OCI-LY3 (cell line): ENCODE measurements around the gene TAF3.

Experiments
- H2AFZ ChIP-seq: fragments of 200-600, 300-600 bp; shearing (Covaris generic); 2 replicates; pipeline ENCODE4 v1.6.0; 2014; ENCODE audit warnings: antibody characterized with exemption, low read depth, low read length
- H3K27ac ChIP-seq: fragments of 200-600, 300-600 bp; sonication (generic); 2 replicates; pipeline ENCODE4 v1.5.1; 2014; ENCODE audit warnings: mild to moderate bottlenecking, low read length, moderate library complexity, mixed read lengths
- H3K27me3 ChIP-seq: fragments of 200-600, 300-600 bp; sonication (generic); 2 replicates; pipeline ENCODE4 v1.6.1; 2014; ENCODE audit warnings: low read depth, low read length, mixed read lengths
- H3K36me3 ChIP-seq: fragments of 200-600, 300-600 bp; sonication (generic); replicated peaks from 2 replicates; pipeline ENCODE3; 2014; ENCODE audit warnings: low read depth, low read length, mixed read lengths
- H3K4me1 ChIP-seq: fragments of 300-600, 200-600 bp; sonication (generic); 2 replicates; pipeline ENCODE4 v1.6.1; 2014; ENCODE audit warnings: low read length, mixed read lengths
- H3K4me2 ChIP-seq: fragments of 200-600, 300-600 bp; sonication (generic); 2 replicates; pipeline ENCODE4 v1.6.1; 2014; ENCODE audit warnings: low read length, mixed read lengths
- H3K4me3 ChIP-seq: fragments of 300-600, 200-600 bp; sonication (generic); 2 replicates; pipeline ENCODE4 v1.5.1; 2014; ENCODE audit warnings: antibody characterized with exemption, mild to moderate bottlenecking, low read length, moderate library complexity
- H3K79me2 ChIP-seq: fragments of 300-600, 200-600 bp; shearing (Covaris generic); 2 replicates; pipeline ENCODE4 v1.6.1; 2014; ENCODE audit warnings: mild to moderate bottlenecking, low read length, mixed read lengths
- H3K9ac ChIP-seq: fragments of 300-600, 200-600 bp; shearing (Covaris generic); 2 replicates; pipeline ENCODE4 v1.6.0; 2014; ENCODE audit warnings: mild to moderate bottlenecking, low read length, moderate library complexity
- H3K9me3 ChIP-seq: fragments of 200-600, 300-600 bp; shearing (Covaris generic); 2 replicates; pipeline ENCODE4 v1.6.1; 2014; ENCODE audit warnings: low read length, mixed read lengths; ENCODE audit not compliant: insufficient read depth
- H4K20me1 ChIP-seq: fragments of 200-600, 300-600 bp; sonication (generic); 2 replicates; pipeline ENCODE4 v1.6.1; 2016; ENCODE audit warnings: low read length, mixed read lengths; ENCODE audit not compliant: insufficient read depth
- CTCF ChIP-seq: fragments of 200-600, 300-600 bp; sonication (generic); IDR thresholded peaks from 2 replicates; pipeline ENCODE4 v1.5.1; 2014; ENCODE audit warnings: antibody characterized with exemption, low read length, low read depth
- EZH2phosphoT487 ChIP-seq: fragments of 200-600 bp; shearing (Covaris generic); IDR thresholded peaks from 2 replicates; pipeline ENCODE4 v1.6.1; 2018; ENCODE audit warnings: antibody characterized with exemption, mixed run types, low read depth

The TAF3 gene

DNA sequence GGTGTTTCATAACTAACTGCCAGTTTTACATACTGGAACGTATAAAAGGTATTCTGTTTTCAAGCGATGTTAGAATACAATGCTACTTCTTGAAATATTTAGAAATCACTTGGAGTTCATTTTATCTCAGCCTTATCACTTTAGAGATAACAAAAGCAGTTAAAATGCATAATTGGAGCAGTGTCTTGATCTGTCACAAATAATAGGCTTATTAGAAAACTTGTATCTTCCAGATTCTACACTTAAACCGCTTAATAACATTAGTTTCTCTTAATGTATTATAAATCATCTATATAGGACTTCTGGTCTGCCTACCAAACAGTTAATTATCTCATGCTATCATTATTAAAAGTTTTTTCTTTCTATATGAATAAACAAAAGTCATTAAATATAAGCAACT lies 104.4 kb downstream of the TAF3 start:
- Histone ChIP-seq H3K9ac (no peak overlapping the region), H3K27ac (no peak overlapping the region), H3K4me2 (no peak overlapping the region), H3K27me3 (no peaks in the 10 kb centered on the region), H2AFZ (no peak overlapping the region), H3K4me3 (no peak overlapping the region), H3K9me3 (no peaks in the 10 kb centered on the region), H3K4me1 (peaks cover 15% of the 10 kb centered on the region), H3K36me3 (no peaks in the 10 kb centered on the region), H4K20me1 (no peaks in the 10 kb centered on the region), H3K79me2 (no peaks in the 10 kb centered on the region)
- no peak for TF ChIP-seq EZH2phosphoT487

DNA sequence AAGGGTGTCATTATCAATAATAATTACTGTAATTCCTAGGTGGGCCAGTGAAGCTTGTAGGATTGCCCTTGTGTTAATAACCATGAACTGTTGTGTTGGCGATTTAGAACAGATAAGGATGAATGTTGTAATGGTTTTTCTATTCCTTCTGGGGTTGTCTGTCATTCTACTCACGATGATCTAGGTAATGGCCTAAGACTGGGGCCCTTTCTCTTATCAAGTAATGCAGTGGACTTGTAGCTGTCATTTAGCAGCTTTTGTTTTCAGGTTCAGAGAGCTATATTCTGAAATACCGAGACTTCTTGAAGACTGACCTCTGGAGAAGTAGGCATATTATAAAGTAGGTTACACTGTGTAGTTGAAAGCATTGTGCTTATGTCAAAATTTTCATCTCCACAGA lies 110.2 kb downstream of the TAF3 start:
- TF ChIP-seq EZH2phosphoT487: no peak
- no peak for TF ChIP-seq CTCF
- no peak overlapping the region for H3K27ac ChIP-seq
- no peaks in the 10 kb centered on the region for H3K9me3 ChIP-seq
- no peak overlapping the region for H3K4me2 ChIP-seq
- H2AFZ ChIP-seq: no peak overlapping the region
- no peaks in the 10 kb centered on the region for H3K36me3 ChIP-seq
- peaks cover 15% of the 10 kb centered on the region for H3K4me1 ChIP-seq
- H3K9ac ChIP-seq: no peak overlapping the region
- H3K27me3 ChIP-seq: no peaks in the 10 kb centered on the region
- H4K20me1 ChIP-seq: no peaks in the 10 kb centered on the region
- no peaks in the 10 kb centered on the region for H3K79me2 ChIP-seq
- no peak overlapping the region for H3K4me3 ChIP-seq

- H2AFZ ChIP-seq: no peak overlapping the region
- no peaks in the 10 kb centered on the region for H4K20me1 ChIP-seq
- no peaks in the 10 kb centered on the region for H3K9me3 ChIP-seq
- H3K4me1 ChIP-seq: no peaks in the 10 kb centered on the region
- H3K4me3 ChIP-seq: no peak overlapping the region
- H3K27ac ChIP-seq: no peak overlapping the region
- no peaks in the 10 kb centered on the region for H3K36me3 ChIP-seq
- no peaks in the 10 kb centered on the region for H3K27me3 ChIP-seq
- H3K9ac ChIP-seq: no peak overlapping the region
- H3K79me2 ChIP-seq: no peaks in the 10 kb centered on the region
- no peak overlapping the region for H3K4me2 ChIP-seq
- TF ChIP-seq CTCF (no peak), EZH2phosphoT487 (no peak)
Observed at GRCh38 chr10:7932301-7933036, 114.2 kb downstream of the TAF3 start.

- Histone ChIP-seq H3K36me3 (no peaks in the 10 kb centered on the region), H3K27ac (no peak overlapping the region), H4K20me1 (no peaks in the 10 kb centered on the region), H2AFZ (no peak overlapping the region), H3K4me2 (no peak overlapping the region), H3K27me3 (no peaks in the 10 kb centered on the region), H3K4me3 (no peak overlapping the region), H3K79me2 (no peaks in the 10 kb centered on the region), H3K9ac (no peak overlapping the region), H3K4me1 (no peaks in the 10 kb centered on the region), H3K9me3 (no peaks in the 10 kb centered on the region)
- no peak for TF ChIP-seq EZH2phosphoT487
- no peak for TF ChIP-seq CTCF
Observed at GRCh38 chr10:7933262-7933661, 115.0 kb downstream of the TAF3 start.
